Sciatic nerve (tissue), 2 donors: ENCODE results near the gene EHMT1. TPM values are rescaled to one million over a fixed set of nuclear protein-coding genes. Genes with fewer than 3 reads are reported as not detected.
"Not testable (repeated sequence)": the region's sequence is repeated elsewhere in the genome, so short reads cannot be mapped to it uniquely, and the experiment has no call there.

Source experiments
- ATAC-seq: fragments of 200-7000 bp; cut with Tn5 transposase; one replicate; pipeline ENCODE4 v1.9.1; 2020; ENCODE audit warnings: mild to moderate bottlenecking, moderate library complexity
- DNase-seq: peaks from one replicate; pipeline ENCODE4 v3.0.0-alpha.2; 2020; ENCODE audit warnings: low spot score
- intact Hi-C: fragments of 100-400 bp; cut with DNase I; formaldehyde crosslinking; loops from one replicate; pipeline ENCODE4 v1.14.2; 2022
- total RNA-seq: library from RNA; stranded (reverse); fragmentation: NEBNext Ultra II Directional; extraction: Animal tissue kit (Norgen Biotek cat#: 25700); gene quantifications from one replicate; pipeline ENCODE4 v1.2.1, GENCODE V29; 2021
- donor health status: DM: no; HTN: no; CAD: no.
- donor health status: DM: no; HTN: no; CAD: no.

Gene EHMT1
- total RNA-seq, 1 donor from 2014 or later, result 104 TPM

- no peak for ATAC-seq
- intact Hi-C loops, result no loop called here
- DNase-seq, result peak; percentile 53
Measured at GRCh38 chr9:137837345-137838278, 218.8 kb downstream of the EHMT1 start.

- DNase-seq (no peak), ATAC-seq (no peak)
- intact Hi-C loops, result no loop called here
Measured at GRCh38 chr9:137838576-137838975, 219.8 kb downstream of the EHMT1 start.

- intact Hi-C loops, result no loop called here
- ATAC-seq (no peak), DNase-seq (no peak)
Measured at GRCh38 chr9:137843355-137843754, 224.6 kb downstream of the EHMT1 start.

- DNase-seq (no peak), ATAC-seq (no peak)
- intact Hi-C loops, result no loop called here
Measured at GRCh38 chr9:137851516-137852267, 232.9 kb downstream of the EHMT1 start.

- intact Hi-C loops, result no loop called here
- DNase-seq, result no peak
- ATAC-seq, result no peak
Measured at GRCh38 chr9:137853392-137853995, 234.7 kb downstream of the EHMT1 start.

DNA sequence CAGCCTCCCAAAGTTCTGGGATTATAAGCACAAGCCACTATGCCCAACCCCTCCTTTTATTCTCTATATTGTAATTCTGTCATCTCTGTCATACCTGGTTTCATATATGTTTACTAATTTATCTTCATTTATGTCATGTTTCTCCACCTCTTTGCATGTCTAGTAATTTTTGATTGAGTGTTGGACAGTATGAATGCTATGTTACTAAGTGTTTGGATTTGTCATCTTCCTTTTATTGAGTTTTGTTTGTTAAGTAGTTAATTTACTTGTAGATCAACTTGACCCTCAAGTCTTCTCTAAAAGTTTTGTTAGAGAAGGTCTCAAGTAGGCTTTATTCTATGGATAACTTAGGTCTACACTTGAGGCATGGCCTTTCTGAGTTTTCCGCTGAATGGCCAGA, 241.6 kb downstream of the EHMT1 start:
- DNase-seq, result no peak
- intact Hi-C loops, result no loop called here
- no peak for ATAC-seq

- intact Hi-C loops, result no loop called here
- ATAC-seq, result no peak
- DNase-seq, result no peak
Measured at GRCh38 chr9:137865581-137866145, 246.9 kb downstream of the EHMT1 start.

GRCh38 chr9:137866226-137867141, 247.7 kb downstream of the EHMT1 start:
- DNase-seq, result no peak
- intact Hi-C loops, result no loop called here
- no peak for ATAC-seq

DNA sequence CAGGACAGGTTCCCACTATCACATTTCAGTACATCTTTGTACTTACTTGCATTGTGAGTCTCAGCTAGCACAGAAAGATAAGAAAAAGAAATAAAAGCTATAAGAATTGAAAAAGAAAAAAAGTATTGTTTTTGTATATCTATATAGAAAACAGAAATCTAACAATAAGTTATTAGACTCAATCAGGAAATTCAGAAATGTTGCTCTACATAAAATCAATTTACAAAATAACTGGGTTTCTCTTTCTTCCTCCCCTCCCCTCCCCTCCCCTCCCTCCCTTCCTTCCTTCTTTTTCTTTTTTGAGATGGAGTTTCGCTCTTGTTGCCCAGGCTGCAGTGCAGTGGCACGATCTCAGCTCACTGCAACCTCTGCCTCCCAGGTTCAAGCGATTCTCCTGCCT, 251.6 kb downstream of the EHMT1 start:
- ATAC-seq (no peak), DNase-seq (no peak)
- intact Hi-C loops, result no loop called here

GRCh38 chr9:137872296-137872695, 253.5 kb downstream of the EHMT1 start:
- intact Hi-C loops, result no loop called here
- no peak for DNase-seq
- ATAC-seq, result no peak

- ATAC-seq, result no peak
- intact Hi-C loops, result no loop called here
Measured at GRCh38 chr9:137873408-137873807, 254.6 kb downstream of the EHMT1 start.

DNA sequence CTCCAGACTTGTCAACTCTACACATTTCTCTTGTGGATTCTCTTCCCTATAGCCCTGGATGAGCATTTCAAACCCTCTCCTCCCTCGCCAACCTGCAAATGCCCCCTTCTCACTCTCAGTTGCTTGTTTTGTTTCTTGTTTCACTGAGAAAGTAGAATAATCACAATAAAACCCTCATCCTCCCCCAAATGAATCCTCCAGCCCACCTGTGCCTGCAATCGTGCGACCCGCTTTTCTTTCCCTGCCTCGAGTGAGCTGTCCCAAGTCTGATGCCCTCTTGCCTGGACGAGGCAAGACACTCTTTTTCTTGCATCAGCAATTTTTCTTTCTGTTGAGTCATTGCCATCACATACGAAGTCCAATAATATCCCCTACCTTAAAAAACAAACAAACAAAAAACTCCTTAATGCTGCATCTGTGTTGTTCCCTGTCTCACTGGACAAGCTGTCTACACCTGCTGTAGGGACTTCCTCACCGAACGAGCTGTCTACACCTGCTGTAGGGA, 255.1 kb downstream of the EHMT1 start:
- ATAC-seq (no peak), DNase-seq (no peak)
- intact Hi-C loops, result no loop called here

More at GRCh38 chr9:137873408-137873807, 254.6 kb downstream of the EHMT1 start:
- DNase-seq, result no peak

- intact Hi-C loops, result no loop called here
- ATAC-seq (no peak), DNase-seq (no peak)
Measured at GRCh38 chr9:137875354-137875753, 256.5 kb downstream of the EHMT1 start.

GRCh38 chr9:137875846-137876245, 257.0 kb downstream of the EHMT1 start:
- intact Hi-C loops, result no loop called here
- no peak for ATAC-seq

GRCh38 chr9:137876269-137876668, 257.5 kb downstream of the EHMT1 start:
- DNase-seq, result no peak
- ATAC-seq, result no peak
- intact Hi-C loops, result no loop called here

More at GRCh38 chr9:137875846-137876245, 257.0 kb downstream of the EHMT1 start:
- no peak for DNase-seq

DNA sequence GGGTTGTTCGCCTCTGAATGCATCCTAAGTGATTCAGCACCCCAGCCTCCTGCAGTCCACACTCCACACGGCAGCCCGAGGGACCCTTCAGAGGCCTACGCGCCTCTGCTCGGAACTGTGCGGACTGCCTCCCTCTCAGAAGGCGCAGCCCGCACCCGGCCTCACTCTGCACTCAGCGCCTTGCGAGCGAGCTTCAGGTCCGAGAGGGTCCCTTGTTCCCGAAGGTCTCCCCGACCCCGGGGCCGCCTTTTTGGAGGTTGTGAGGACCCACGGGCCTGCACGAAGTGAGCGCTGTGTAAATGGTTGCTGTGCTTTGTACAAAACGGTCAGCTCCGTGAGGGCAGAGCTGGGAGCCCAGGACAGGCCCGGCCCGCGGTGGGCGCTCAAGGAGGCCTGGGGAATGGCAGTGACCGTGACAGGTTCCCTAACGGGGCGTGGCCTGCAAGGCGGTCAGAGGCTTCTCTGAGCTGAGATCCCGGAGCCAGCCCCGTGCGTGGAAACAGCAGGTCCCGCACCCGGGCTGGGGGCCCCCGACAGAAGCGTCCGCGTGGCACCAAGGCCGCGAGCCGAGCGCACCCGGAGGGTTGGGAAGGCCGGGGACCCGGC, 258.1 kb downstream of the EHMT1 start:
- DNase-seq, result no peak
- ATAC-seq, result no peak
- intact Hi-C loops, result no loop called here

- ATAC-seq, intact Hi-C loops, DNase-seq: not testable (repeated sequence)
Measured at GRCh38 chr9:137877506-137878122, 258.8 kb downstream of the EHMT1 start, which contains the start of gene CACNA1B. TSS of gene CACNA1B (plus strand) at chr9:137877782. CDS start at chr9:137877934, 152 bp downstream.
